Thyroid gland (tissue), 4 donors: Measurements from ENCODE around the gene GTF2H3. TPM values are rescaled to one million over a fixed set of nuclear protein-coding genes. Genes with fewer than 3 reads are reported as not detected.

Experiments used
- DNase-seq, 2 donors: peaks; one replicate each; pipeline ENCODE4 v3.0.0-alpha.2; 2019
- H3K27ac ChIP-seq, 3 donors: fragments of 200-600 bp; sonication (generic); 1 replicate in 2 of 3; 2 replicates in 1 of 3; pipeline ENCODE4 v1.5.1; 2016 to 2019; ENCODE audit warnings: mild to moderate bottlenecking in 1 of 3, moderate library complexity in 1 of 3
- H3K27me3 ChIP-seq: fragments of 200-600 bp; sonication (generic); one replicate; pipeline ENCODE4 v1.5.1; 2019
- H3K36me3 ChIP-seq, 2 donors: fragments of 200-600 bp; sonication (generic); one replicate each; pipeline ENCODE4 v1.5.1; 2016 to 2019
- H3K4me1 ChIP-seq, 2 donors: fragments of 200-600 bp; sonication (generic); one replicate each; pipeline ENCODE4 v1.5.1; 2017 to 2019
- H3K4me3 ChIP-seq, 3 donors: fragments of 200-600 bp; sonication (generic); replicated peaks in 1 of 3; 1 replicate in 2 of 3; 2 replicates in 1 of 3; pipeline ENCODE4 v1.5.1; 2016; ENCODE audit warnings: mild to moderate bottlenecking in 1 of 3
- H3K9me3 ChIP-seq: fragments of 200-600 bp; sonication (generic); one replicate; pipeline ENCODE4 v1.5.1; 2017
- CTCF ChIP-seq, 6 experiments: fragments of 200-600 bp in 3 of 6; fragments of 450-650 bp in 3 of 6; sonication (generic) in 3 of 6; IDR thresholded peaks; one replicate each; pipeline ENCODE4 v1.5.1; 2016 to 2019; ENCODE audit warnings: antibody characterized with exemption in 6 of 6, mild to moderate bottlenecking in 2 of 6, inconsistent platforms in 1 of 6, moderate library complexity in 1 of 6
- POLR2A ChIP-seq, 2 donors: fragments of 450-650 bp; IDR thresholded peaks; one replicate each; pipeline ENCODE4 v1.6.1; 2017; ENCODE audit warnings: antibody characterized with exemption in 2 of 2, mild to moderate bottlenecking in 2 of 2, moderate library complexity in 1 of 2
- WGBS, 2 donors: methylation state at CpG; one replicate each; pipeline ENCODE4 v1.1.5; 2017; 5-methylcytosine and 5-hydroxymethylcytosine counted together
- intact Hi-C: fragments of 100-400 bp; cut with DNase I; formaldehyde crosslinking; loops from one replicate; pipeline ENCODE4 v1.15.1; 2023
- total RNA-seq, 4 donors: library from RNA; depleted of rRNA; stranded (reverse); fragments of >200 nt; gene quantifications; one replicate each; pipeline ENCODE4 v1.2.3, GENCODE V29; 2016

GTF2H3 gene
- total RNA-seq, 4 donors from 2014 or later = 15.9 to 32.4 (median 31.1) TPM

GRCh38 chr12:123676616-123677320 lies 43.1 kb downstream of the GTF2H3 start:
- Histone ChIP-seq H3K36me3 (peaks cover 12 to 43% of the 10 kb centered on the region in 2 donors), H3K27me3 (no peaks in the 10 kb centered on the region), H3K27ac (no peak overlapping the region), H3K9me3 (no peaks in the 10 kb centered on the region), H3K4me3 (no peak overlapping the region), H3K4me1 (peaks cover 6 to 7% of the 10 kb centered on the region in 2 donors)
- TF ChIP-seq CTCF (IDR thresholded peaks at IDR 0.05) (no peak), POLR2A (IDR thresholded peaks at IDR 0.05) (no peak)
- intact Hi-C loops = no loop called here
- no peak for DNase-seq
- 90 to 94% methylated on average over 9 of the region's 9 CpGs for WGBS, 2 donors

- no peaks in the 10 kb centered on the region for H3K4me1 ChIP-seq
- H3K4me3 ChIP-seq = no peak overlapping the region
- intact Hi-C loops = no loop called here
- no peak overlapping the region for H3K27ac ChIP-seq
- no peaks in the 10 kb centered on the region for H3K27me3 ChIP-seq
- TF ChIP-seq POLR2A (IDR thresholded peaks at IDR 0.05) (no peak), CTCF (IDR thresholded peaks at IDR 0.05) (no peak)
- no peaks in the 10 kb centered on the region for H3K9me3 ChIP-seq
- DNase-seq = no peak
- WGBS, 2 donors = 96 to 99% methylated on average over 10 of the region's 10 CpGs
- peaks cover 6 to 42% of the 10 kb centered on the region in 2 donors for H3K36me3 ChIP-seq
Observed at GRCh38 chr12:123678981-123679380, 45.4 kb downstream of the GTF2H3 start.

- 89 to 94% methylated on average over 2 of the region's 2 CpGs for WGBS, 2 donors
Observed at GRCh38 chr12:123681605-123682004, 48.0 kb downstream of the GTF2H3 start.

GRCh38 chr12:123683964-123684363 lies 50.3 kb downstream of the GTF2H3 start:
- peaks cover 13 to 33% of the 10 kb centered on the region in 2 donors for H3K36me3 ChIP-seq
- 96% methylated on average over 3 of the region's 3 CpGs for WGBS, 2 donors
- H3K4me1 ChIP-seq = no peaks in the 10 kb centered on the region
- no peak for DNase-seq
- TF ChIP-seq POLR2A (IDR thresholded peaks at IDR 0.05) (no peak), CTCF (IDR thresholded peaks at IDR 0.05) (no peak)
- H3K27me3 ChIP-seq = no peaks in the 10 kb centered on the region
- intact Hi-C loops = no loop called here
- no peak overlapping the region for H3K27ac ChIP-seq
- H3K4me3 ChIP-seq = no peak overlapping the region
- no peaks in the 10 kb centered on the region for H3K9me3 ChIP-seq

More at GRCh38 chr12:123681605-123682004, 48.0 kb downstream of the GTF2H3 start:
- Histone ChIP-seq H3K27me3 (no peaks in the 10 kb centered on the region), H3K4me1 (no peaks in the 10 kb centered on the region), H3K9me3 (no peaks in the 10 kb centered on the region), H3K27ac (no peak overlapping the region), H3K4me3 (no peak overlapping the region), H3K36me3 (peaks cover 5 to 31% of the 10 kb centered on the region in 2 donors)
- no peak for TF ChIP-seq CTCF (IDR thresholded peaks at IDR 0.05)
- TF ChIP-seq POLR2A (IDR thresholded peaks at IDR 0.05) = no peak
- no peak for DNase-seq
- intact Hi-C loops = no loop called here

- WGBS, 2 donors = 96% methylated on average over 18 of the region's 18 CpGs
- Histone ChIP-seq H3K27ac (no peak overlapping the region), H3K4me3 (no peak overlapping the region), H3K9me3 (no peaks in the 10 kb centered on the region), H3K36me3 (peaks cover 15 to 25% of the 10 kb centered on the region in 2 donors), H3K27me3 (no peaks in the 10 kb centered on the region), H3K4me1 (no peaks in the 10 kb centered on the region)
- no peak for DNase-seq
- intact Hi-C loops = no loop called here
- TF ChIP-seq CTCF (IDR thresholded peaks at IDR 0.05) (no peak), POLR2A (IDR thresholded peaks at IDR 0.05) (no peak)
Observed at GRCh38 chr12:123686636-123687190, 53.1 kb downstream of the GTF2H3 start.
